Measurements from ENCODE around the gene PSEN2. TPM values are rescaled to one million over a fixed set of nuclear protein-coding genes. Genes with fewer than 3 reads are reported as not detected.

PSEN2 gene
- total RNA-seq, 4 donors from 2014 or later = 31.4 to 57.8 (median 39.1) TPM

- Histone ChIP-seq H3K27ac (no peak overlapping the region), H3K9me3 (no peaks in the 10 kb centered on the region), H3K4me1 (peaks cover 4 to 27% (median 7%) of the 10 kb centered on the region in 4 donors), H3K36me3 (peaks cover 0 to 42% (median 0%) of the 10 kb centered on the region in 3 donors), H3K27me3 (no peaks in the 10 kb centered on the region), H3K4me3 (no peak overlapping the region)
- TF ChIP-seq POLR2A (IDR thresholded peaks at IDR 0.05) (no peak), CTCF (IDR thresholded peaks at IDR 0.05) (no peak)
- no peak for DNase-seq
Observed at GRCh38 chr1:226884116-226884625, 13.8 kb downstream of the PSEN2 start.

GRCh38 chr1:226884966-226885820 is 14.8 kb downstream of the PSEN2 start:
- peaks cover 0 to 52% (median 0%) of the 10 kb centered on the region in 3 donors for H3K36me3 ChIP-seq
- H3K4me3 ChIP-seq = no peak overlapping the region
- H3K4me1 ChIP-seq = peaks cover 4 to 27% (median 7%) of the 10 kb centered on the region in 4 donors
- no peaks in the 10 kb centered on the region for H3K9me3 ChIP-seq
- no peaks in the 10 kb centered on the region for H3K27me3 ChIP-seq
- no peak for DNase-seq
- H3K27ac ChIP-seq = no peak overlapping the region
- TF ChIP-seq POLR2A (IDR thresholded peaks at IDR 0.05) = no peak
- no peak for TF ChIP-seq CTCF (IDR thresholded peaks at IDR 0.05)

GRCh38 chr1:226886122-226886901 is 15.9 kb downstream of the PSEN2 start:
- Histone ChIP-seq H3K9me3 (no peaks in the 10 kb centered on the region), H3K27ac (no peak overlapping the region), H3K27me3 (no peaks in the 10 kb centered on the region), H3K4me3 (no peak overlapping the region), H3K36me3 (peaks cover 0 to 53% (median 0%) of the 10 kb centered on the region in 3 donors), H3K4me1 (peaks cover 4 to 27% (median 7%) of the 10 kb centered on the region in 4 donors)
- no peak for DNase-seq
- no peak for TF ChIP-seq POLR2A (IDR thresholded peaks at IDR 0.05)
- TF ChIP-seq CTCF (IDR thresholded peaks at IDR 0.05) = no peak

- Histone ChIP-seq H3K9me3 (no peaks in the 10 kb centered on the region), H3K27ac (no peak overlapping the region), H3K27me3 (no peaks in the 10 kb centered on the region), H3K36me3 (peaks cover 0 to 60% (median 0%) of the 10 kb centered on the region in 3 donors), H3K4me3 (no peak overlapping the region), H3K4me1 (peaks cover 4 to 25% (median 6%) of the 10 kb centered on the region in 4 donors)
- DNase-seq = no peak
- no peak for TF ChIP-seq CTCF (IDR thresholded peaks at IDR 0.05)
- no peak for TF ChIP-seq POLR2A (IDR thresholded peaks at IDR 0.05)
Observed at GRCh38 chr1:226887006-226887405, 16.6 kb downstream of the PSEN2 start.

- H3K27ac ChIP-seq = no peak overlapping the region
- H3K4me1 ChIP-seq = peaks cover 0 to 19% (median 2%) of the 10 kb centered on the region in 4 donors
- no peaks in the 10 kb centered on the region for H3K27me3 ChIP-seq
- TF ChIP-seq POLR2A (IDR thresholded peaks at IDR 0.05) (no peak), CTCF (IDR thresholded peaks at IDR 0.05) (no peak)
- peaks cover 0 to 70% (median 0%) of the 10 kb centered on the region in 3 donors for H3K36me3 ChIP-seq
- H3K4me3 ChIP-seq = no peak overlapping the region
- no peak for DNase-seq
- H3K9me3 ChIP-seq = no peaks in the 10 kb centered on the region
Observed at GRCh38 chr1:226888021-226888420, 17.6 kb downstream of the PSEN2 start.
